Neural progenitor cell (in vitro differentiated cells): ENCODE results near the gene JHY. TPM values are rescaled to one million over a fixed set of nuclear protein-coding genes. Genes with fewer than 3 reads are reported as not detected.
A peak's percentile ranks its signal among the peaks of the same experiment; 100 is the strongest.

Source experiments
- DNase-seq: peaks from one replicate; pipeline ENCODE4 v3.0.0-alpha.2; 2016; ENCODE audit warnings: low spot score
- H2AFZ ChIP-seq: fragments of 200-600 bp; sonication (generic); replicated peaks from 2 replicates; pipeline ENCODE4 v1.6.1; 2016; ENCODE audit warnings: antibody characterized with exemption
- H3F3A ChIP-seq: fragments of 200-600 bp; sonication (generic); 2 replicates; pipeline ENCODE4 v1.6.1; 2016; ENCODE audit warnings: antibody characterized with exemption, low read depth
- H3K27ac ChIP-seq: fragments of 200-600 bp; sonication (generic); 2 replicates; pipeline ENCODE4 v1.5.1; 2016; ENCODE audit warnings: mild to moderate bottlenecking
- H3K27me3 ChIP-seq: fragments of 200-600 bp; sonication (generic); 2 replicates; pipeline ENCODE4 v1.6.1; 2016; ENCODE audit warnings: mild to moderate bottlenecking, moderate library complexity
- H3K36me3 ChIP-seq: fragments of 200-600 bp; sonication (generic); 2 replicates; pipeline ENCODE4 v1.5.1; 2016
- H3K4me1 ChIP-seq: fragments of 200-600 bp; sonication (generic); 2 replicates; pipeline ENCODE4 v1.6.1; 2016; ENCODE audit warnings: mixed run types
- H3K4me2 ChIP-seq: fragments of 200-600 bp; sonication (generic); 2 replicates; pipeline ENCODE4 v1.6.1; 2016
- H3K4me3 ChIP-seq: fragments of 200-600 bp; sonication (generic); 2 replicates; pipeline ENCODE4 v1.5.1; 2016
- H3K79me2 ChIP-seq: fragments of 200-600 bp; sonication (generic); 2 replicates; pipeline ENCODE4 v1.6.1; 2016; ENCODE audit warnings: low read depth
- H3K9ac ChIP-seq: fragments of 200-600 bp; sonication (generic); 2 replicates; pipeline ENCODE4 v1.6.1; 2016
- H3K9me3 ChIP-seq: fragments of 200-600 bp; sonication (generic); 2 replicates; pipeline ENCODE4 v1.5.1; 2016; ENCODE audit warnings: low read depth
- H4K20me1 ChIP-seq: fragments of 200-600 bp; sonication (generic); 2 replicates; pipeline ENCODE4 v1.6.1; 2016; ENCODE audit warnings: low read depth
- H3K27ac Mint-ChIP-seq: 3 replicates; pipeline ENCODE4 v1.8.0; 2021; ENCODE audit warnings: mixed read lengths
- H3K27me3 Mint-ChIP-seq: 2 replicates; pipeline ENCODE4 v1.8.0; 2022; ENCODE audit warnings: low read depth, mild to moderate bottlenecking, inconsistent platforms, moderate library complexity, mixed read lengths; ENCODE audit not compliant: insufficient read depth
- H3K36me3 Mint-ChIP-seq: 3 replicates; pipeline ENCODE4 v1.8.0; 2021; ENCODE audit warnings: mixed read lengths
- H3K4me1 Mint-ChIP-seq: 3 replicates; pipeline ENCODE4 v1.8.0; 2021; ENCODE audit warnings: mixed read lengths
- H3K4me3 Mint-ChIP-seq: 3 replicates; pipeline ENCODE4 v1.8.0; 2021; ENCODE audit warnings: mild to moderate bottlenecking, moderate library complexity, mixed read lengths
- H3K9me3 Mint-ChIP-seq: 3 replicates; pipeline ENCODE4 v1.8.0; 2020; ENCODE audit warnings: mixed read lengths
- EZH2 ChIP-seq: fragments of 200-600 bp; sonication (generic); IDR thresholded peaks from 2 replicates; pipeline ENCODE4 v1.6.1; 2017; ENCODE audit warnings: antibody characterized with exemption, mild to moderate bottlenecking, moderate library complexity
- EZH2phosphoT487 ChIP-seq: fragments of 200-600 bp; sonication (generic); IDR thresholded peaks from 2 replicates; pipeline ENCODE4 v1.6.1; 2017; ENCODE audit warnings: antibody characterized with exemption
- total RNA-seq: library from RNA; depleted of rRNA; stranded (reverse); fragments of >200 nt; gene quantifications from 2 replicates; pipeline ENCODE4 v1.2.3, GENCODE V29; 2015; ENCODE audit warnings: low replicate concordance
- TF ChIP-seq, protein P1 (sequence below): fragments of 200-600 bp; sonication (generic); IDR thresholded peaks from 2 replicates; pipeline ENCODE4 v1.5.1; 2017; ENCODE audit warnings: antibody characterized with exemption, mild to moderate bottlenecking

The JHY gene
- total RNA-seq, 1 donor from 2014 or later = 0.69 TPM

DNA sequence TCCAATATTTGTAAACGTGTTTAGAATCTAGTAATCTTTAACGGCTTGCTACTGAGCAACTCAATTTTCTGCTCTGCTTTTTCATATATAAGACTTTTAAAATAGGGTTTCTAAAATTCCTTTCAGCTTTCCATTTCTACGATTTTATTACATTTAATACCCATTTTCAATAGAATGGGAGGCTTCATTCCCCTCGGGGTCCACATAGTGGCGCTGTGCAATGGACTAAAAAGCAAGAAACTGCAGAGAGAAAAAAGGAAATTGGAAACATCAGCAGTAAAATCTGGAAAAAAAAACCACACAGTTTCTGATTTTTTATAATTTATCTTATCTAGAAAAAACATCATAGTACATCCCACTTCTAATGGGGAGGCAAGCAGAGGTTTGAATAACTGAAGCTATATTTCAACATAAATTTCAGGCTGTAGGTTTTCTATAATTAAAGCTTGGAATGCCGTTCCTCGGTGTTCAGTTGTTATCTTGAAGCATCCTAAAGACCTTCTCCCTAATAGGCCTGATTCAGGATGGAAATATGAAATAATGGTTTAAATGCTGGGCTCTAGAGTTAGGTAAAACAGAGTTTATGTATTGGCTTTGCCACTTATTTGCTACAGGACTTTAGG, 18.7 kb upstream of the JHY start:
- Mint-ChIP-seq H3K9me3 (no peaks in the 10 kb centered on the region), H3K27ac (no peak overlapping the region), H3K36me3 (no peaks in the 10 kb centered on the region), H3K4me1 (no peaks in the 10 kb centered on the region), H3K4me3 (no peak overlapping the region), H3K27me3 (peaks cover 3% of the 10 kb centered on the region)
- H4K20me1 ChIP-seq = no peaks in the 10 kb centered on the region
- no peak overlapping the region for H3K4me3 ChIP-seq
- H3K36me3 ChIP-seq = no peaks in the 10 kb centered on the region
- H3K9ac ChIP-seq = no peak overlapping the region
- no peak overlapping the region for H2AFZ ChIP-seq
- no peaks in the 10 kb centered on the region for H3K9me3 ChIP-seq
- DNase-seq = peak; percentile 55
- no peaks in the 10 kb centered on the region for H3K79me2 ChIP-seq
- TF ChIP-seq, protein P1, sequence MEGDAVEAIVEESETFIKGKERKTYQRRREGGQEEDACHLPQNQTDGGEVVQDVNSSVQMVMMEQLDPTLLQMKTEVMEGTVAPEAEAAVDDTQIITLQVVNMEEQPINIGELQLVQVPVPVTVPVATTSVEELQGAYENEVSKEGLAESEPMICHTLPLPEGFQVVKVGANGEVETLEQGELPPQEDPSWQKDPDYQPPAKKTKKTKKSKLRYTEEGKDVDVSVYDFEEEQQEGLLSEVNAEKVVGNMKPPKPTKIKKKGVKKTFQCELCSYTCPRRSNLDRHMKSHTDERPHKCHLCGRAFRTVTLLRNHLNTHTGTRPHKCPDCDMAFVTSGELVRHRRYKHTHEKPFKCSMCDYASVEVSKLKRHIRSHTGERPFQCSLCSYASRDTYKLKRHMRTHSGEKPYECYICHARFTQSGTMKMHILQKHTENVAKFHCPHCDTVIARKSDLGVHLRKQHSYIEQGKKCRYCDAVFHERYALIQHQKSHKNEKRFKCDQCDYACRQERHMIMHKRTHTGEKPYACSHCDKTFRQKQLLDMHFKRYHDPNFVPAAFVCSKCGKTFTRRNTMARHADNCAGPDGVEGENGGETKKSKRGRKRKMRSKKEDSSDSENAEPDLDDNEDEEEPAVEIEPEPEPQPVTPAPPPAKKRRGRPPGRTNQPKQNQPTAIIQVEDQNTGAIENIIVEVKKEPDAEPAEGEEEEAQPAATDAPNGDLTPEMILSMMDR = peak; percentile 99
- no peak for TF ChIP-seq EZH2phosphoT487
- TF ChIP-seq EZH2 = no peak
- no peaks in the 10 kb centered on the region for H3F3A ChIP-seq
- H3K27me3 ChIP-seq = no peaks in the 10 kb centered on the region
- H3K27ac ChIP-seq = no peak overlapping the region
- no peak overlapping the region for H3K4me2 ChIP-seq
- no peaks in the 10 kb centered on the region for H3K4me1 ChIP-seq

DNA sequence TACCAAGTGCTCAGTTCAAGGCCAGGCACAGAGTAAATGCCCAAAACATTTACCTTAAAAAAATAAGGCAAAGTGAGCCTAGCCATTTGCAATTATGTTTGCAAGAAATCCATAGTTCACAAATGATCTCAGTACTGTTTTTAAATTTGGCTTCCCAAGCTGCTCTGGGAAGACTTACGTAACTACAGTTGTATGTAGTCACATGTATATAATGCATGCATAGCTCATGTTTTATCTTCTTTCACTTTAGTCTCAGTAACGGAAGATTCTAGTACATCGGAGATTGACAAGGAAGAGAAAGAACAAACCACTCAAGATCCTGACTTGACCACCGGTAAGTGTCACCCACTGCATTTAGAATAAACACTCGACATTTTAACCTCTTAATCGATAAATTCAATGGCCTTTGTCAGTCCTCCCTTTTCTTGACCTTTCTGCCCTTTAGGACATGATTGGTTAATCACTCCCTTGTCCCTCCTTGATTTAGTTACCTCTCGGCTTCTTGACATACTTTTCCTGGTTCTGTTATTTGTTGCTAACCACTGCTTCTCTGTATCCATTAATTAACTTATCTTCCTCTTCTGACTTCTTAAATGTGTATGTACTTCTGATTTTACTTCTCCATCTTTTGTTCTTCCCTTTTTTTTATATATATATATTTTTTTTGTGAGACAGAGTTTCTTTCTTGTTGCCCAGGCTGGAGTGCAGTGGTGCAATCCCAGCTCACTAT, 18.0 kb upstream of the JHY start:
- H3K9me3 Mint-ChIP-seq = no peaks in the 10 kb centered on the region
- TF ChIP-seq, protein P1 = no peak
- no peak for TF ChIP-seq EZH2
- no peak for TF ChIP-seq EZH2phosphoT487
- H3K4me3 Mint-ChIP-seq = no peak overlapping the region
- Histone ChIP-seq H3K9me3 (no peaks in the 10 kb centered on the region), H2AFZ (no peak overlapping the region), H3K36me3 (no peaks in the 10 kb centered on the region), H3K4me1 (no peaks in the 10 kb centered on the region), H3K4me3 (no peak overlapping the region), H3K4me2 (no peak overlapping the region), H3K79me2 (no peaks in the 10 kb centered on the region), H3K27me3 (no peaks in the 10 kb centered on the region), H3K9ac (no peak overlapping the region), H3K27ac (no peak overlapping the region), H4K20me1 (no peaks in the 10 kb centered on the region), H3F3A (no peaks in the 10 kb centered on the region)
- peaks cover 4% of the 10 kb centered on the region for H3K4me1 Mint-ChIP-seq
- H3K27me3 Mint-ChIP-seq = peaks cover 4% of the 10 kb centered on the region
- no peaks in the 10 kb centered on the region for H3K36me3 Mint-ChIP-seq
- no peak for DNase-seq
- no peak overlapping the region for H3K27ac Mint-ChIP-seq

DNA sequence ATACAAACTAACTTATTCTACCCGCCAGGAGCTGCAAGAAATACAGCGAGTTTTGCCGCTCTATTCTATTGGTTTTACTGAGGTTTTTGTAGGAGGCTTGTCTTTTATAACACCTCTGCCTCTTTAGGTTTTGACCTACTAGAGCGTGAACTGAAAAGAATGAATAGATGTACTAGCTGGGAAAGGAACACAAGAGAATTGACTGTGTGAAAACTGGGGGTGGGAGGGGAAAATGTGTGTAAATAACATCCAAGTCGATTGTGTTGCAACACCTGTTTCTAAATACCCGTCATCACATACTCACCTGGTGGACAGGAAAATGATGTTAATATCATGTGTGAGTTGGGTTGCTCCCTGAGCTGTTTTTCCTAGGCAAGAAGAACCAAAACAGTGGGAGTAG, 12.9 kb upstream of the JHY start:
- Histone ChIP-seq H3K36me3 (no peaks in the 10 kb centered on the region), H3K4me1 (no peaks in the 10 kb centered on the region), H2AFZ (no peak overlapping the region), H4K20me1 (no peaks in the 10 kb centered on the region), H3K4me2 (no peak overlapping the region), H3K27me3 (no peaks in the 10 kb centered on the region), H3F3A (no peaks in the 10 kb centered on the region), H3K79me2 (no peaks in the 10 kb centered on the region), H3K9me3 (no peaks in the 10 kb centered on the region), H3K27ac (no peak overlapping the region), H3K4me3 (no peak overlapping the region), H3K9ac (no peak overlapping the region)
- no peaks in the 10 kb centered on the region for H3K9me3 Mint-ChIP-seq
- TF ChIP-seq, protein P1 = no peak
- TF ChIP-seq EZH2 = no peak
- TF ChIP-seq EZH2phosphoT487 = no peak
- no peak overlapping the region for H3K4me3 Mint-ChIP-seq
- peaks cover 2% of the 10 kb centered on the region for H3K27me3 Mint-ChIP-seq
- H3K4me1 Mint-ChIP-seq = peaks cover 6% of the 10 kb centered on the region
- DNase-seq = no peak
- no peak overlapping the region for H3K27ac Mint-ChIP-seq
- H3K36me3 Mint-ChIP-seq = no peaks in the 10 kb centered on the region
